ENCODE measurements around the gene NPDC1. TPM values are rescaled to one million over a fixed set of nuclear protein-coding genes. Genes with fewer than 3 reads are reported as not detected.

Gene NPDC1
- total RNA-seq, 1 donor from 2014 or later: 152 TPM

DNA sequence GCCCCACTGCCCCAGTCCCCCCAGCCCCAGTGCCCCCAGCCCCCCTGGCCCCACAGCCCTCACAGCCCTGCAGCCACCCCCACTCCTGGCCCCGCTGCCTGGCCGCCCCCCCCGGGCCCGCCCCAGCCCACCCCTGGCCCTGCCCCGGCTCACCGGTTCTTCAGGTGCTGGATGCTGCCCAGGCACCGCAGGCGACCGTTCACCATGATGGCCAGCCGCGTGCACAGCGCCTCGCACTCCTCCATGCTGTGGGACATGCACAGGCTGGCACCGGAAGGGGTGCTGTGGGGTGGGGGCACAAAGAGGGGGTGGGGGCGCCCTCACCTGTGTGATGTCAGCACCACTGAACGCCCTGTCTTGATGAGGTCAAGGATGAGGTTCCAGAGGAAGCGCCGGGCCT, 36.8 kb downstream of the NPDC1 start:
- no peaks in the 10 kb centered on the region for H3K9me3 ChIP-seq
- intact Hi-C loops (cut with DNase I): no loop called here
- DNase-seq (no peak), ATAC-seq (no peak)
- no peak overlapping the region for H3K27ac ChIP-seq
- no peaks in the 10 kb centered on the region for H3K27me3 ChIP-seq
- TF ChIP-seq, protein P1, sequence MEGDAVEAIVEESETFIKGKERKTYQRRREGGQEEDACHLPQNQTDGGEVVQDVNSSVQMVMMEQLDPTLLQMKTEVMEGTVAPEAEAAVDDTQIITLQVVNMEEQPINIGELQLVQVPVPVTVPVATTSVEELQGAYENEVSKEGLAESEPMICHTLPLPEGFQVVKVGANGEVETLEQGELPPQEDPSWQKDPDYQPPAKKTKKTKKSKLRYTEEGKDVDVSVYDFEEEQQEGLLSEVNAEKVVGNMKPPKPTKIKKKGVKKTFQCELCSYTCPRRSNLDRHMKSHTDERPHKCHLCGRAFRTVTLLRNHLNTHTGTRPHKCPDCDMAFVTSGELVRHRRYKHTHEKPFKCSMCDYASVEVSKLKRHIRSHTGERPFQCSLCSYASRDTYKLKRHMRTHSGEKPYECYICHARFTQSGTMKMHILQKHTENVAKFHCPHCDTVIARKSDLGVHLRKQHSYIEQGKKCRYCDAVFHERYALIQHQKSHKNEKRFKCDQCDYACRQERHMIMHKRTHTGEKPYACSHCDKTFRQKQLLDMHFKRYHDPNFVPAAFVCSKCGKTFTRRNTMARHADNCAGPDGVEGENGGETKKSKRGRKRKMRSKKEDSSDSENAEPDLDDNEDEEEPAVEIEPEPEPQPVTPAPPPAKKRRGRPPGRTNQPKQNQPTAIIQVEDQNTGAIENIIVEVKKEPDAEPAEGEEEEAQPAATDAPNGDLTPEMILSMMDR (IDR thresholded peaks at IDR 0.05): no peak
- H3K4me3 ChIP-seq: no peak overlapping the region
- no peaks in the 10 kb centered on the region for H3K36me3 ChIP-seq
- peaks cover 5% of the 10 kb centered on the region for H3K4me1 ChIP-seq

GRCh38 chr9:137008312-137008711, 37.7 kb downstream of the NPDC1 start:
- Histone ChIP-seq H3K4me3 (no peak overlapping the region), H3K36me3 (no peaks in the 10 kb centered on the region), H3K27me3 (no peaks in the 10 kb centered on the region), H3K4me1 (peaks cover 5% of the 10 kb centered on the region), H3K9me3 (no peaks in the 10 kb centered on the region), H3K27ac (no peak overlapping the region)
- TF ChIP-seq, protein P1 (IDR thresholded peaks at IDR 0.05): no peak
- intact Hi-C loops (cut with DNase I): no loop called here
- ATAC-seq: no peak
- no peak for DNase-seq

DNA sequence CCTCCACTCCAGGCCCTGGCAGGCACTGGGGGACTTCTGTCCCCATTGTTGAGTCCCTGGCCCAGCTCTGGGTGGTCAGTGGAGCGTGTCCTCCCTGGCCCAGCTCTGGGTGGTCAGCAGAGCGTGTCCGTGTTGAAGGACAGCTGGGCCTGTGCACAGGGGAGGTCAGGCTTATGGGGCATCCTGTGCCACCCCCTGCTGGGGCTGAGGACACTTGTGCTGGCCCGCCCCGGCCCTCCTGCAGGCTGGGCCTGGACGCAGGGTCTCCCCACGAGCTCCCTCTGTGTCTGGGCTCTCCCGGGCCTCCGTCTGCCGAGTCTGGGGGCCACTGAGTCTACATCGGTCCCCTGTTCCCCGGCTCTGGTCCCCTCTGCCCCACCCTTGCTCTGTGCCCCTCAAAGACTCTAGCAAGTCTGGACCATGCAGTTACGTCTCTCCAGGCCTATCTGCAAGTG, 38.1 kb downstream of the NPDC1 start:
- ATAC-seq (no peak), DNase-seq (no peak)
- H3K27ac ChIP-seq: no peak overlapping the region
- H3K4me1 ChIP-seq: peaks cover 5% of the 10 kb centered on the region
- H3K4me3 ChIP-seq: no peak overlapping the region
- intact Hi-C loops (cut with DNase I): no loop called here
- H3K9me3 ChIP-seq: no peaks in the 10 kb centered on the region
- TF ChIP-seq, protein P1 (IDR thresholded peaks at IDR 0.05): no peak
- no peaks in the 10 kb centered on the region for H3K36me3 ChIP-seq
- no peaks in the 10 kb centered on the region for H3K27me3 ChIP-seq

DNA sequence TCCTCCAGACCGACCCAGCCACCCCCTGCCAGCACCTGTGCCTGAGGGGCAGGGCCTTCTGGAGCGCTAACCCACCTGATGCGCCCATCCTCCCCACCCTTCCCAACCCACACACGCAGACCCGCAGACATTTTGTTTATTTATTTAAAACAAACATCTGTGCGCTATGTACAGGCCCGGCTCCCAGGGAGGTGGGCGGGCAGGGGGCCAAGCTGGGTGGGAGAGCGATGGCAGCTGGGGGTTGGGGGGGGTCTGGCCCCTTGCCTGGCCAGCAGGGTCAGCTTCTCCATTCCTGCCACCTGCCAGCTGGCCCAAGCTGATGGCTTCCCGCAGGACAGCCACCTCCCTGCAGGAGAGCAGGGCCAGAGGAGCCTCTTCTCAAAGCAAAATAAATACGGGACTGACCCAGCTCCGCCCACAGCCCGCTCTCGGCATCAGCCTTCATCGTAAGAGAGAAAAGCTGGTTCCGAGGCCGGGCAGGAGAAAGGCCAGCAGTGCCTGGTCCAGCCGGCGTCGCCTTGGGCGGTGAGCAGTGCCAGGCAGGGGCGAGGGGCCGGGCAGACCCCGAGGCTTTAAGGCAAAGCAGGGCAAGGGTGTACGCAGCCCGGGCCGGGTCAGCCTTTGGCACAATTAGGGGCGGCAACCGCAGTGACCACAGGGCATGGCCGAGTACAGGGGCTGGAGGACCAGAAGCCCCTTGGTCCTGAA, 38.7 kb downstream of the NPDC1 start:
- H3K9me3 ChIP-seq: no peaks in the 10 kb centered on the region
- peaks cover 5% of the 10 kb centered on the region for H3K4me1 ChIP-seq
- ATAC-seq: peak; percentile 13
- H3K27me3 ChIP-seq: no peaks in the 10 kb centered on the region
- H3K27ac ChIP-seq: no peak overlapping the region
- TF ChIP-seq, protein P1 (IDR thresholded peaks at IDR 0.05): no peak
- H3K36me3 ChIP-seq: no peaks in the 10 kb centered on the region
- no peak overlapping the region for H3K4me3 ChIP-seq
- DNase-seq: no peak
- intact Hi-C loops (cut with DNase I): no loop called here

- H3K4me1 ChIP-seq: peaks cover 5% of the 10 kb centered on the region
- TF ChIP-seq, protein P1 (IDR thresholded peaks at IDR 0.05): no peak
- no peaks in the 10 kb centered on the region for H3K27me3 ChIP-seq
- H3K27ac ChIP-seq: no peak overlapping the region
- DNase-seq (no peak), ATAC-seq (peak; percentile 3)
- H3K36me3 ChIP-seq: no peaks in the 10 kb centered on the region
- intact Hi-C loops (cut with DNase I): no loop called here
- no peak overlapping the region for H3K4me3 ChIP-seq
- no peaks in the 10 kb centered on the region for H3K9me3 ChIP-seq
These were observed 39.6 kb downstream of the NPDC1 start for GRCh38 chr9:137006116-137007003.
